ENCODE results near the gene MKRN2OS. TPM values are rescaled to one million over a fixed set of nuclear protein-coding genes. Genes with fewer than 3 reads are reported as not detected.

MKRN2OS gene
- total RNA-seq, 1 donor from 2014 or later = 4.1 TPM

GRCh38 chr3:12513694-12514446, 31.4 kb downstream of the MKRN2OS start:
- no peak for DNase-seq (ENCODE audit: low spot score)

- DNase-seq (ENCODE audit: low spot score) = no peak
These were observed 32.7 kb downstream of the MKRN2OS start for GRCh38 chr3:12512534-12513118.

- peak; percentile 74 for DNase-seq (ENCODE audit: low spot score)
These were observed 35.8 kb downstream of the MKRN2OS start for GRCh38 chr3:12509466-12509865.

- peak; percentile 90 for DNase-seq (ENCODE audit: low spot score)
These were observed 37.0 kb downstream of the MKRN2OS start for GRCh38 chr3:12508291-12508700.

- DNase-seq (ENCODE audit: low spot score) = peak; percentile 69
These were observed 37.6 kb downstream of the MKRN2OS start for GRCh38 chr3:12507591-12508281.

GRCh38 chr3:12506201-12506709, 39.0 kb downstream of the MKRN2OS start:
- DNase-seq (ENCODE audit: low spot score) = no peak

- DNase-seq (ENCODE audit: low spot score) = no peak
These were observed 42.0 kb downstream of the MKRN2OS start for GRCh38 chr3:12503126-12503957.

- DNase-seq (ENCODE audit: low spot score) = no peak
These were observed 43.8 kb downstream of the MKRN2OS start for GRCh38 chr3:12501360-12502020.

GRCh38 chr3:12499474-12499873, 45.8 kb downstream of the MKRN2OS start:
- no peak for DNase-seq (ENCODE audit: low spot score)

GRCh38 chr3:12496453-12496761, 48.9 kb downstream of the MKRN2OS start:
- no peak for DNase-seq (ENCODE audit: low spot score)

- no peak for DNase-seq (ENCODE audit: low spot score)
These were observed 49.4 kb downstream of the MKRN2OS start for GRCh38 chr3:12495749-12496452.

- no peak for DNase-seq (ENCODE audit: low spot score)
These were observed 54.8 kb downstream of the MKRN2OS start for GRCh38 chr3:12490547-12490946.

GRCh38 chr3:12489832-12490231, 55.5 kb downstream of the MKRN2OS start:
- no peak for DNase-seq (ENCODE audit: low spot score)

Other genes starting within 250 kb of the MKRN2OS start
- gene TSEN2, start 61.0 kb downstream of the MKRN2OS start, total RNA-seq (ENCODE audit: insufficient read depth, low replicate concordance) = 39.7 TPM
- 37.6 TPM for gene MKRN2, start 11.6 kb upstream of the MKRN2OS start, total RNA-seq (ENCODE audit: insufficient read depth, low replicate concordance)
- 120 TPM for gene RAF1, start 118.6 kb upstream of the MKRN2OS start, total RNA-seq (ENCODE audit: insufficient read depth, low replicate concordance)
- 4.8 TPM for gene TMEM40, start 213.8 kb upstream of the MKRN2OS start, total RNA-seq (ENCODE audit: insufficient read depth, low replicate concordance)

All from umbilical cord (tissue), 2 donors.